ENCODE results near the gene C6orf141. TPM values are rescaled to one million over a fixed set of nuclear protein-coding genes. Genes with fewer than 3 reads are reported as not detected.

The C6orf141 gene
- total RNA-seq, 1 donor from 2014 or later: 0.77 TPM

DNA sequence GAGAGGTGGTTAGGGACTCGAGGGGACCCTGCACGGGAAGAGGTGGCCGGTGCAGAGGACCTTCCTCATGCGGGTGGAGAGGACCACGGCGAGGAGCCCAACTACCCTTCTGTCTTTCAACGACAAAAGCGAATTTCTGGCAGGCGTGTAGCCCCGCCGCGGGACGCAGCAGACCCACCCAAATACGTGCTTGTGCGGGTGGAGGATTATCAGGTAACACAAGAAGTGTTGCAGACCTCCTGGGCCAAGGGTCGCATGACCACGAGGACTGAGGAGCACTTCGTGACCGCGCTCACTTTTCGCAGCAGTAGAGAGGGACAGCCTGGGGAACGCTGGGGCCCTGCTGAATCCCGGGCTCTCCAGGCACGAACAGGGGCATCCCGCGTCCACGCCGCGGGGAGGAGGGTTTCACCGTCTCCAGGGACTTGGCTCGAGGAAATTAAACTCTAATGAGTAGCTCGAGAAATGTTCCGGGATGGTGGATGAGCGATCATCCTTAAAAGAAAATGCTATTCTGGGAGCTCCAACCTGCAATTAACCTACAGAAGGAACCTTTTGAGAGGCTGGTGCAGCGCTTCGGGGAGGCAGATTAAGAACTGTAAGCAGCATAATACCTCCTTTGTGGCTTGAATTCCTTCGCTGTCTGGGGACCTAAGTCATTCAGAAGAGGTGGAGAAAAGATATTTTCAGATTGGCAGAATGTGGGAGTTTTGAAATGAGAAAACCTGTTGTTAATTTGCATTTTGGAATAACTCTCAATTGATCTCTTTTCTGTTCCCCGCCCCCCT lies 804 bp downstream of the C6orf141 start:
- Mint-ChIP-seq H3K4me1 (ENCODE audit: unreplicated experiment) (peaks cover 7% of the 10 kb centered on the region), H3K27ac (ENCODE audit: unreplicated experiment) (no peak overlapping the region), H3K9me3 (ENCODE audit: unreplicated experiment) (no peaks in the 10 kb centered on the region), H3K27me3 (ENCODE audit: unreplicated experiment) (peaks cover 5% of the 10 kb centered on the region), H3K4me3 (ENCODE audit: unreplicated experiment) (peak overlapping the region; percentile 84), H3K36me3 (ENCODE audit: low read depth, unreplicated experiment) (no peaks in the 10 kb centered on the region)
- peak; percentile 34 for DNase-seq (ENCODE audit: low spot score)
- TF ChIP-seq, protein P1, sequence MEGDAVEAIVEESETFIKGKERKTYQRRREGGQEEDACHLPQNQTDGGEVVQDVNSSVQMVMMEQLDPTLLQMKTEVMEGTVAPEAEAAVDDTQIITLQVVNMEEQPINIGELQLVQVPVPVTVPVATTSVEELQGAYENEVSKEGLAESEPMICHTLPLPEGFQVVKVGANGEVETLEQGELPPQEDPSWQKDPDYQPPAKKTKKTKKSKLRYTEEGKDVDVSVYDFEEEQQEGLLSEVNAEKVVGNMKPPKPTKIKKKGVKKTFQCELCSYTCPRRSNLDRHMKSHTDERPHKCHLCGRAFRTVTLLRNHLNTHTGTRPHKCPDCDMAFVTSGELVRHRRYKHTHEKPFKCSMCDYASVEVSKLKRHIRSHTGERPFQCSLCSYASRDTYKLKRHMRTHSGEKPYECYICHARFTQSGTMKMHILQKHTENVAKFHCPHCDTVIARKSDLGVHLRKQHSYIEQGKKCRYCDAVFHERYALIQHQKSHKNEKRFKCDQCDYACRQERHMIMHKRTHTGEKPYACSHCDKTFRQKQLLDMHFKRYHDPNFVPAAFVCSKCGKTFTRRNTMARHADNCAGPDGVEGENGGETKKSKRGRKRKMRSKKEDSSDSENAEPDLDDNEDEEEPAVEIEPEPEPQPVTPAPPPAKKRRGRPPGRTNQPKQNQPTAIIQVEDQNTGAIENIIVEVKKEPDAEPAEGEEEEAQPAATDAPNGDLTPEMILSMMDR (IDR thresholded peaks at IDR 0.05; ENCODE audit: unreplicated experiment): no peak

DNA sequence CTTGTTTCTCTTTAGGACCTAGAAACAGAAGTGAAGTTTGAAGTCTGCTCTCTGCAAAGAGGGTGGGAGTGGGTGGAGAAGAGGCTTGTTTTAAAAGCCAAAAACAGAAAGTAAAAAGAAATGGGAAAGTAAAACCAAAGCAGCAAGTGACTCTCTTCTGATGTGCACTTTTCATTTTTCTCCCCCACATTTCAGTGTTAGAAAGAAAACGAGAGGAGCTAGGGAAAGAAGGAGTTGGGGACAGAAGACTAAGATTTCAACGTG lies 1.3 kb downstream of the C6orf141 start:
- peaks cover 5% of the 10 kb centered on the region for H3K27me3 Mint-ChIP-seq (ENCODE audit: unreplicated experiment)
- peaks cover 7% of the 10 kb centered on the region for H3K4me1 Mint-ChIP-seq (ENCODE audit: unreplicated experiment)
- no peaks in the 10 kb centered on the region for H3K9me3 Mint-ChIP-seq (ENCODE audit: unreplicated experiment)
- TF ChIP-seq, protein P1 (IDR thresholded peaks at IDR 0.05; ENCODE audit: unreplicated experiment): no peak
- DNase-seq (ENCODE audit: low spot score): no peak
- H3K27ac Mint-ChIP-seq (ENCODE audit: unreplicated experiment): no peak overlapping the region
- peak overlapping the region; percentile 84 for H3K4me3 Mint-ChIP-seq (ENCODE audit: unreplicated experiment)
- no peaks in the 10 kb centered on the region for H3K36me3 Mint-ChIP-seq (ENCODE audit: low read depth, unreplicated experiment)

DNA sequence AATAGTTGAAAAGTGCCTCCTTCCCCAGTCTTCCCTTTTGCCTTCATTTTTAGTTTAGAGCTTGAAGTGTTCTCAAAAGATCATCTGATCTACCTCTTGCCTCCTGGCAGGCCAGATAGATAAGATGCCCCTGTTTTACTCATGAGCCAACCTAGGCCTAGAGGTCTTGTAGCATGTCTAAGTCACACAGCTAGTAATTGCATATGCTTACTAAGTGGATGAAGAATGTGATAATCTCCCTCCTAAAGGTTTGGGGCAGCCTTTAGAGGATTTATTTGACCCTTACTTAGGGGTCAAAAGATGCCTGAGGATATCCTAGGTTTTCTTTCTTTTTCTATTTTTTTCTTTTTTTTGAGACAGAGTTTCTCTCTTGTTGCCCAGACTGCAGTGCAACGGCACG lies 2.1 kb downstream of the C6orf141 start:
- DNase-seq (ENCODE audit: low spot score): no peak
- Mint-ChIP-seq H3K27me3 (ENCODE audit: unreplicated experiment) (peaks cover 5% of the 10 kb centered on the region), H3K4me3 (ENCODE audit: unreplicated experiment) (no peak overlapping the region), H3K27ac (ENCODE audit: unreplicated experiment) (no peak overlapping the region), H3K36me3 (ENCODE audit: low read depth, unreplicated experiment) (no peaks in the 10 kb centered on the region), H3K9me3 (ENCODE audit: unreplicated experiment) (no peaks in the 10 kb centered on the region), H3K4me1 (ENCODE audit: unreplicated experiment) (peaks cover 7% of the 10 kb centered on the region)
- TF ChIP-seq, protein P1 (IDR thresholded peaks at IDR 0.05; ENCODE audit: unreplicated experiment): no peak

DNA sequence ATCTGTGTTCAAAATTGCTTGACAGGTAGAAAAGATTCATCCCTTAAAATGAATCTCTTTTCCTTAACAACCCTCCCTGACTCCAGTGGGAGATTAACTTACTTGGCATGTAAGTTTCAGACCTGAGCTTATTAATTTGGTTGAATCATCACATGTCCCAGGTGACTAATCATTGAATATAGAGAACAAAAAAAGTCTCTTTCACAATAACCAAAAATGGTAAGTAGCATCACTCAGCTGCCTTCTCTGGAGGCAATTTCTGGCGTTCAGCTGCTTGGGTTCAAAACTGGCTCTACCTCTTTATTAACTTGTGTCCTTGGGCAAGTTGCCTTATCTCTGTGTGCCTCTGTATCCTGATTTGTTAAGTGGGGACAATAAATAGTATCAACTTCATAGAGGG lies 2.9 kb downstream of the C6orf141 start:
- H3K9me3 Mint-ChIP-seq (ENCODE audit: unreplicated experiment): no peaks in the 10 kb centered on the region
- H3K4me1 Mint-ChIP-seq (ENCODE audit: unreplicated experiment): peaks cover 7% of the 10 kb centered on the region
- peaks cover 5% of the 10 kb centered on the region for H3K27me3 Mint-ChIP-seq (ENCODE audit: unreplicated experiment)
- TF ChIP-seq, protein P1 (IDR thresholded peaks at IDR 0.05; ENCODE audit: unreplicated experiment): no peak
- H3K27ac Mint-ChIP-seq (ENCODE audit: unreplicated experiment): no peak overlapping the region
- no peaks in the 10 kb centered on the region for H3K36me3 Mint-ChIP-seq (ENCODE audit: low read depth, unreplicated experiment)
- no peak for DNase-seq (ENCODE audit: low spot score)
- H3K4me3 Mint-ChIP-seq (ENCODE audit: unreplicated experiment): no peak overlapping the region

DNA sequence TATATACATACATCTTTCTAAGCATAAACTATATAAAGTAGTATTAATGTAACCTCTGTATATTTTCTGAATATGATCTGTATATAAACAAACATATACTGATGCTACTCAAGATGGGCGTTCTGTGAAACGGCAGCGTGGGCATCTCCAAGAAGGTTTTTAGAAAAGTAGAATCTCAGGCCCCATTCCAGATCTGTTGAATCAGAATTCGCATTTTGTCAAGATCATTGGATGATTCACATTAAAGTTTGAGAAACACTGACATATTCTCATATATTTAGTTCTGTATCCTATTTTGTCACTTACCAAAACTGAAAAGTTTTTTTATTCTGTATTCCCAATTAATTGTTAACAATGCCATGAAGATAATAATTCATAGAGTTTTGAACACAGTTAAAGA lies 5.5 kb downstream of the C6orf141 start:
- Mint-ChIP-seq H3K9me3 (ENCODE audit: unreplicated experiment) (no peaks in the 10 kb centered on the region), H3K4me3 (ENCODE audit: unreplicated experiment) (no peak overlapping the region), H3K4me1 (ENCODE audit: unreplicated experiment) (no peaks in the 10 kb centered on the region), H3K27ac (ENCODE audit: unreplicated experiment) (no peak overlapping the region), H3K36me3 (ENCODE audit: low read depth, unreplicated experiment) (no peaks in the 10 kb centered on the region), H3K27me3 (ENCODE audit: unreplicated experiment) (no peaks in the 10 kb centered on the region)
- no peak for DNase-seq (ENCODE audit: low spot score)
- TF ChIP-seq, protein P1 (IDR thresholded peaks at IDR 0.05; ENCODE audit: unreplicated experiment): no peak
